H1 (cell line): ENCODE measurements around the gene STBD1.

Experiments
- EP300 ChIP-seq, 2 experiments: IDR thresholded peaks; 1 replicate in 1 of 2; 2 replicates in 1 of 2; pipeline ENCODE4 v1.6.1; 2011 to 2012; ENCODE audit warnings: low read depth in 2 of 2, low read length in 2 of 2, mild to moderate bottlenecking in 2 of 2, borderline replicate concordance in 1 of 2, inconsistent platforms in 1 of 2, moderate library complexity in 1 of 2
- EZH2 ChIP-seq: fragments of 200-600 bp; sonication (generic); IDR thresholded peaks from 2 replicates; pipeline ENCODE4 v1.7.1; 2012; ENCODE audit warnings: low read depth, mild to moderate bottlenecking, moderate library complexity, low read length, inconsistent platforms; ENCODE audit not compliant: severe bottlenecking
- HDAC6 ChIP-seq: IDR thresholded peaks from one replicate; pipeline ENCODE4 v1.7.1; 2012; ENCODE audit warnings: low read depth, mild to moderate bottlenecking, inconsistent platforms, low read length, moderate library complexity
- MAFK ChIP-seq: IDR thresholded peaks from 2 replicates; pipeline ENCODE4 v1.6.1; 2012; ENCODE audit warnings: low read depth, mild to moderate bottlenecking, improper control_type of control experiment, low read length
- POLR2A ChIP-seq, 2 experiments: IDR thresholded peaks; 1 replicate in 1 of 2; 2 replicates in 1 of 2; pipeline ENCODE4 v1.6.1; 2011; ENCODE audit warnings: low read depth in 2 of 2, low read length in 2 of 2, mild to moderate bottlenecking in 2 of 2; ENCODE audit errors: control extremely low read depth in 1 of 2
- POLR2AphosphoS5 ChIP-seq: IDR thresholded peaks from 2 replicates; pipeline ENCODE4 v1.6.1; 2011; ENCODE audit warnings: low read depth, low read length
- RAD21 ChIP-seq, 2 experiments: IDR thresholded peaks in 1 of 2; conservative IDR thresholded peaks in 1 of 2; 2 replicates each; pipeline ENCODE4 v1.6.1; 2011; ENCODE audit warnings: low read depth in 2 of 2, low read length in 2 of 2, improper control_type of control experiment in 1 of 2, inconsistent platforms in 1 of 2, mild to moderate bottlenecking in 1 of 2, moderate library complexity in 1 of 2
- RBBP5 ChIP-seq: IDR thresholded peaks from 2 replicates; pipeline ENCODE4 v1.7.1; 2012; ENCODE audit warnings: low read depth, mild to moderate bottlenecking, inconsistent platforms, low read length, moderate library complexity, borderline replicate concordance
- RNF2 ChIP-seq: fragments of 200-900, 300-1000 bp; sonication (generic); IDR thresholded peaks from 2 replicates; pipeline ENCODE4 v1.7.1; 2016; ENCODE audit warnings: borderline replicate concordance, low read depth, mild to moderate bottlenecking, antibody characterized with exemption, low read length; ENCODE audit not compliant: poor library complexity, severe bottlenecking; ENCODE audit errors: missing control alignments
- SIN3A ChIP-seq, 2 experiments: IDR thresholded peaks in 1 of 2; conservative IDR thresholded peaks in 1 of 2; 2 replicates each; pipeline ENCODE4 v1.6.1; 2011 to 2012; ENCODE audit warnings: low read length in 2 of 2, improper control_type of control experiment in 1 of 2, low read depth in 1 of 2, mild to moderate bottlenecking in 1 of 2
- TAF1 ChIP-seq: IDR thresholded peaks from 2 replicates; pipeline ENCODE4 v1.6.1; 2011; ENCODE audit warnings: mild to moderate bottlenecking, low read depth, low read length
- TBP ChIP-seq: IDR thresholded peaks from 2 replicates; pipeline ENCODE4 v1.6.1; 2011; ENCODE audit warnings: low read depth, low read length, improper control_type of control experiment
- TF ChIP-seq, protein P1 (sequence below), 3 experiments: IDR thresholded peaks; 1 replicate in 2 of 3; 2 replicates in 1 of 3; pipeline versions ENCODE4 v1.5.1 to v1.6.1; 2011; ENCODE audit warnings: low read length in 3 of 3, mild to moderate bottlenecking in 3 of 3, inconsistent platforms in 2 of 3, low read depth in 1 of 3, moderate library complexity in 1 of 3; ENCODE audit not compliant: insufficient read depth in 1 of 3; ENCODE audit errors: control extremely low read depth in 1 of 3

DNA sequence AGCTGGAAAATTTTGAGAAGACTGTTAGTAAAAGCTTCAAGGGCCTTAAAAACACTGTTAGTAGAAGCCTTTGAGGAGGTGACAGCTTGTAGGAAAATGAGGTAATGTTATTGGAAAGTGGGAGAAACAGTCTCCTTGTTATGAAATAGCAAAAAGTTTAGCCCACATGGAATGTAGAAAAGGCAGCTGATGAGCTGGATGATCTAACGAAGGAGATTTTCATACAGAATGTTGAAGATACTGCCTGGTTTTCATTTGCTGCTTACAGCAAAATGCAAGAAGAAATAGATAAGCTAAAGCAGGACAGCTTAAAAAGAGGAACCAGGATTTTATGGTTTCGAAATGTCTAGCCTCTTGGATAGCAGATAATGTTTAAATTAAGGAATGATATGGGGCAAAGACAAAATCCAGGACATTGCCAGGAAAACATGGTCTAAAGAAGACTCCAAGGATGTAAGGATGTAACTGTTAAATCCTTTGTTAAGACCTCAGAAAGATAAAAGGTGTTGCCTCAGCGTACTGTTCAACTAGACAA lies 10.2 kb upstream of the STBD1 start:
- TF ChIP-seq RAD21 (IDR thresholded peaks at IDR 0.05 in 1 of 2, conservative IDR thresholded peaks at IDR 0.05 in 1 of 2; ENCODE audit: low read depth in 2 of 2, low read length in 2 of 2) (no peak), TAF1 (no peak), EZH2 (no peak), POLR2AphosphoS5 (no peak), RNF2 (no peak), HDAC6 (no peak), MAFK (no peak), SIN3A (conservative IDR thresholded peaks at IDR 0.05 in 1 of 2, IDR thresholded peaks at IDR 0.05 in 1 of 2; ENCODE audit: low read depth in 1 of 2, low read length in 2 of 2) (no peak), EP300 (IDR thresholded peaks at IDR 0.05; ENCODE audit: borderline replicate concordance in 1 of 2, low read depth in 2 of 2, low read length in 2 of 2) (no peak), POLR2A (IDR thresholded peaks at IDR 0.05; ENCODE audit: control extremely low read depth in 1 of 2, low read depth in 2 of 2, low read length in 2 of 2) (no peak), RBBP5 (no peak), TBP (no peak)
- TF ChIP-seq, protein P1, sequence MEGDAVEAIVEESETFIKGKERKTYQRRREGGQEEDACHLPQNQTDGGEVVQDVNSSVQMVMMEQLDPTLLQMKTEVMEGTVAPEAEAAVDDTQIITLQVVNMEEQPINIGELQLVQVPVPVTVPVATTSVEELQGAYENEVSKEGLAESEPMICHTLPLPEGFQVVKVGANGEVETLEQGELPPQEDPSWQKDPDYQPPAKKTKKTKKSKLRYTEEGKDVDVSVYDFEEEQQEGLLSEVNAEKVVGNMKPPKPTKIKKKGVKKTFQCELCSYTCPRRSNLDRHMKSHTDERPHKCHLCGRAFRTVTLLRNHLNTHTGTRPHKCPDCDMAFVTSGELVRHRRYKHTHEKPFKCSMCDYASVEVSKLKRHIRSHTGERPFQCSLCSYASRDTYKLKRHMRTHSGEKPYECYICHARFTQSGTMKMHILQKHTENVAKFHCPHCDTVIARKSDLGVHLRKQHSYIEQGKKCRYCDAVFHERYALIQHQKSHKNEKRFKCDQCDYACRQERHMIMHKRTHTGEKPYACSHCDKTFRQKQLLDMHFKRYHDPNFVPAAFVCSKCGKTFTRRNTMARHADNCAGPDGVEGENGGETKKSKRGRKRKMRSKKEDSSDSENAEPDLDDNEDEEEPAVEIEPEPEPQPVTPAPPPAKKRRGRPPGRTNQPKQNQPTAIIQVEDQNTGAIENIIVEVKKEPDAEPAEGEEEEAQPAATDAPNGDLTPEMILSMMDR (IDR thresholded peaks at IDR 0.05; ENCODE audit: control extremely low read depth in 1 of 3, insufficient read depth in 1 of 3, low read depth in 1 of 3, low read length in 3 of 3), result no peak
